22Rv1 (cell line): ENCODE results near the gene PANK4.

Experiments used
- H3K27ac ChIP-seq: fragments of 450-650 bp; 2 replicates; pipeline ENCODE4 v1.5.1; 2017
- CTCF ChIP-seq: fragments of 450-650 bp; IDR thresholded peaks from 2 replicates; pipeline ENCODE4 v1.5.1; 2017; ENCODE audit warnings: mild to moderate bottlenecking
- ZFX ChIP-seq: fragments of 450-650 bp; IDR thresholded peaks from 2 replicates; pipeline ENCODE4 v1.6.1; 2017; ENCODE audit warnings: antibody characterized with exemption, borderline replicate concordance

The PANK4 gene

GRCh38 chr1:2543543-2544092, 17.2 kb upstream of the PANK4 start:
- H3K27ac ChIP-seq = peak overlapping the region; percentile 32; the same call in 1 of the 2 replicates
- TF ChIP-seq ZFX (no peak), CTCF (no peak)

- TF ChIP-seq CTCF = no peak
- TF ChIP-seq ZFX = no peak
- H3K27ac ChIP-seq = no peak overlapping the region
These were observed 16.0 kb upstream of the PANK4 start for GRCh38 chr1:2542246-2542915.

GRCh38 chr1:2541619-2542245, 15.3 kb upstream of the PANK4 start:
- H3K27ac ChIP-seq = no peak overlapping the region
- no peak for TF ChIP-seq CTCF
- TF ChIP-seq ZFX = no peak

- no peak overlapping the region for H3K27ac ChIP-seq
- no peak for TF ChIP-seq CTCF
- no peak for TF ChIP-seq ZFX
These were observed 14.6 kb upstream of the PANK4 start for GRCh38 chr1:2540816-2541492.

GRCh38 chr1:2539312-2539907, 13.0 kb upstream of the PANK4 start:
- peak; percentile 20; the same call in 1 of the 2 replicates for TF ChIP-seq CTCF
- TF ChIP-seq ZFX = no peak
- H3K27ac ChIP-seq = no peak overlapping the region

- no peak for TF ChIP-seq CTCF
- TF ChIP-seq ZFX = no peak
- no peak overlapping the region for H3K27ac ChIP-seq
These were observed 12.5 kb upstream of the PANK4 start for GRCh38 chr1:2538872-2539271.

- H3K27ac ChIP-seq = no peak overlapping the region
- TF ChIP-seq ZFX (no peak), CTCF (no peak)
These were observed 12.0 kb upstream of the PANK4 start for GRCh38 chr1:2538376-2538775.
